Activated B cell treated with CpG ODN at 0.5 μM for 24 hours (primary cell): ENCODE data around the gene ARNT2. TPM values are rescaled to one million over a fixed set of nuclear protein-coding genes. Genes with fewer than 3 reads are reported as not detected.

Experiments
- ATAC-seq: fragments of 200-7000 bp; cut with Tn5 transposase; one replicate; pipeline ENCODE4 v1.10.0; 2021; ENCODE audit warnings: low read depth, mild to moderate bottlenecking, moderate library complexity
- CTCF ChIA-PET: fragments of 350-600 bp; sonication (Branson Sonifier 250); formaldehyde crosslinking; loops from one replicate; lab custom pipeline; 2021; ENCODE audit warnings: antibody characterized with exemption; lab: Charles Lee
- POLR2A ChIA-PET: fragments of 350-600 bp; sonication (Branson Sonifier 250); formaldehyde crosslinking; loops from one replicate; lab custom pipeline; 2021; ENCODE audit warnings: antibody characterized with exemption; lab: Charles Lee
- DNase-seq: peaks from one replicate; pipeline ENCODE4 v3.0.0; 2022
- H3K27ac Mint-ChIP-seq: one replicate; pipeline ENCODE4 v1.8.0; 2020; ENCODE audit warnings: mixed read lengths
- H3K27me3 Mint-ChIP-seq: one replicate; pipeline ENCODE4 v1.8.0; 2021; ENCODE audit warnings: mixed read lengths
- H3K36me3 Mint-ChIP-seq: one replicate; pipeline ENCODE4 v1.8.0; 2021; ENCODE audit warnings: low read depth, mixed read lengths
- H3K4me1 Mint-ChIP-seq: one replicate; pipeline ENCODE4 v1.8.0; 2021; ENCODE audit warnings: mixed read lengths
- H3K4me3 Mint-ChIP-seq: one replicate; pipeline ENCODE4 v1.8.0; 2020; ENCODE audit warnings: mild to moderate bottlenecking, mixed read lengths
- H3K9me3 Mint-ChIP-seq: one replicate; pipeline ENCODE4 v1.8.0; 2020; ENCODE audit warnings: mixed read lengths
- CTCF ChIP-seq: fragments of 200-600 bp; IDR thresholded peaks from one replicate; pipeline ENCODE4 v1.8.0; 2022; ENCODE audit warnings: antibody characterized with exemption, mild to moderate bottlenecking
- intact Hi-C: fragments of 100-400 bp; cut with micrococcal nuclease; formaldehyde crosslinking; loops from one replicate; pipeline ENCODE4 v1.15.1; 2024
- total RNA-seq: library from RNA; stranded (reverse); gene quantifications from 2 replicates; pipeline ENCODE4 v1.2.3, GENCODE V29; 2022

ARNT2 gene
- total RNA-seq, 1 donor from 2014 or later: not detected

- H3K9me3 Mint-ChIP-seq: no peaks in the 10 kb centered on the region
- CTCF ChIA-PET: no interaction called here
- peaks cover 63% of the 10 kb centered on the region for H3K27me3 Mint-ChIP-seq
- H3K27ac Mint-ChIP-seq: no peak overlapping the region
- DNase-seq (no peak), ATAC-seq (no peak)
- H3K4me1 Mint-ChIP-seq: peaks cover 7% of the 10 kb centered on the region
- intact Hi-C loops: no loop called here
- no peak for TF ChIP-seq CTCF
- POLR2A ChIA-PET: interaction anchor here (0.7 kb wide), 1 partner anchor 51 kb away, joined by 10 read pairs; no protein-coding TSS in a partner anchor
- H3K4me3 Mint-ChIP-seq: no peak overlapping the region
- no peaks in the 10 kb centered on the region for H3K36me3 Mint-ChIP-seq
These were observed 1.3 kb downstream of the ARNT2 start for GRCh38 chr15:80405554-80405850.

DNA sequence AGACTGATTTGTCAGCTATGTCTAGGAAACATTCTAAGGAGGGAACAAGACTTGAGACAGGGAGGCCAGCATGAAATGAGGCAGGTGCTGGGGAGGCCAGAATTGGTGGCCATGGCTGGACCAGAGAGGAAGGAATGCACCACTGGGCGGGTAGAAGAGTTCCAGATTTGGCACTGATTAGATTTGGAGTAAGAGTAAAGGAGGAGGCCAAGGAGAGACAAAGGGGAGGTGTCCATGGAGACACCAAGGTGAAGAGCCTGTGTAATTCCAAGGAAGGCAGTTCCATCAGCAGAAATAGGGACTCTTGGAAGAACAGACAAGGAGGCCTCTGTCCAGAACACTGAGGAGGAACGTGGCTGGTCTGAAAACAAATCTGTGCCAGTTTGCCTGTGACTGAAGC is 1.8 kb downstream of the ARNT2 start:
- TF ChIP-seq CTCF: no peak
- H3K27me3 Mint-ChIP-seq: peaks cover 64% of the 10 kb centered on the region
- no peaks in the 10 kb centered on the region for H3K36me3 Mint-ChIP-seq
- peaks cover 7% of the 10 kb centered on the region for H3K4me1 Mint-ChIP-seq
- ChIA-PET POLR2A (no interaction called here), CTCF (no interaction called here)
- H3K9me3 Mint-ChIP-seq: no peaks in the 10 kb centered on the region
- no peak for DNase-seq
- H3K27ac Mint-ChIP-seq: no peak overlapping the region
- no peak overlapping the region for H3K4me3 Mint-ChIP-seq
- no peak for ATAC-seq
- intact Hi-C loops: no loop called here

GRCh38 chr15:80411788-80412288 is 7.7 kb downstream of the ARNT2 start:
- Mint-ChIP-seq H3K27ac (no peak overlapping the region), H3K4me3 (no peak overlapping the region), H3K9me3 (no peaks in the 10 kb centered on the region), H3K27me3 (peaks cover 29% of the 10 kb centered on the region), H3K4me1 (no peaks in the 10 kb centered on the region), H3K36me3 (no peaks in the 10 kb centered on the region)
- no peak for DNase-seq
- TF ChIP-seq CTCF: no peak
- ATAC-seq: no peak
- intact Hi-C loops: no loop called here
- POLR2A ChIA-PET: no interaction called here
- CTCF ChIA-PET: no interaction called here

DNA sequence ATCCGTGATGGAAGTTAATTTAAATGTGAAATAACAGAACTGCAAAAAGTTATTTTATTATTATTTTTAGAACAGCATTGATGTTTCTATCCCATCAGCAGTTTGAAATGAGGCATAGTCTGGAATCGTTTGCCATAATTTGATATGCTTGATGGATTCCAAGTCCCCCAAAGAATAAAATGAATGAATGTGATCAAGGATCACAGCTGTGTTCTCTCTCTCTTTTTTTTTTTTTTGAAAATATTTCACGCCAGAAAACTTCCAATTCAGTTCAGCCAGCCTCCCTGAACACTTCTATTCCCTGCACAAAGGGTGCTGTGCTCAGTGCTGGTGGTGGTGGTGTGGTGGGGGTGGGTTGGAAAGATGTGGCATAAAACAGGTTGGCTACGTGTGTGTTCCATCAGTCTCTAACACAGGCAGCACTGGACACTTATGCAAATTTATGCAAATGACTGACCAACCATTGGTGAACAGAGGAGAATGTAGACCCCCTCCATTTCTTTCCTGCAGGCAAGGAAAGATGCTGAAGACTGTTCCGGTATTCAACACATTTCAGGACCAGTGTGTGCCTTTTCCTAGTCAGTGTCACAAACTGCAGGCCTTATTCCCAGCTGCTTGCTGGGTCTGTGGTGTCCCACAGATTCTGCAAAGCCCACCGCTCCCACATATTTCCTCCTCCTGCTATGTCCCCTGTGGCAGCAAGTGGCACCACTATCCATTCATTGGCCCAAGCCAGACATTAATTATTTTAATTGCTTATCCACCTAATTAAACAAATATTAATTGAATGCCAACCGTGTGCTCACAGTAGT is 10.6 kb downstream of the ARNT2 start:
- ATAC-seq (no peak), DNase-seq (no peak)
- no peak for TF ChIP-seq CTCF
- CTCF ChIA-PET: no interaction called here
- no peak overlapping the region for H3K27ac Mint-ChIP-seq
- H3K4me3 Mint-ChIP-seq: no peak overlapping the region
- H3K27me3 Mint-ChIP-seq: peaks cover 24% of the 10 kb centered on the region
- intact Hi-C loops: no loop called here
- POLR2A ChIA-PET: no interaction called here
- H3K36me3 Mint-ChIP-seq: no peaks in the 10 kb centered on the region
- no peaks in the 10 kb centered on the region for H3K9me3 Mint-ChIP-seq
- no peaks in the 10 kb centered on the region for H3K4me1 Mint-ChIP-seq

DNA sequence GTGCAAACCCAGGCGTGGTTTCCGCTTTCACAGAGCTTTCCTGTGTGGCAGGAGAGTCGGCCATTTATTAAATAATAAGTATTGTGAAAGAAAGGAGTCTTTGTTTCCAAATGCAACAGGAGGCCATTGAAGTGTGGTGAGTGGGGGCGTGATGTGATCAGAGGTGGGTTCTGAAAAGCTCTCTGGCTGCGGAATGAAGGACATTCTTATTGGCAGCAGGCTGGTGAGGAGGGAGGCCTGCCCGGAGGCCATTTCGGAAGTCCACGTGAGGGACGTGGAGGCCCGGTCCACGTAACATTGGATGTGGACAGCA is 11.1 kb downstream of the ARNT2 start:
- intact Hi-C loops: no loop called here
- DNase-seq (no peak), ATAC-seq (no peak)
- Mint-ChIP-seq H3K27ac (no peak overlapping the region), H3K27me3 (peaks cover 21% of the 10 kb centered on the region), H3K4me1 (no peaks in the 10 kb centered on the region), H3K9me3 (no peaks in the 10 kb centered on the region), H3K36me3 (no peaks in the 10 kb centered on the region), H3K4me3 (no peak overlapping the region)
- TF ChIP-seq CTCF: no peak
- CTCF ChIA-PET: no interaction called here
- POLR2A ChIA-PET: no interaction called here
